ENCODE data around the gene PHACTR4.

Gene PHACTR4

GRCh38 chr1:28450561-28450960 lies 81.0 kb downstream of the PHACTR4 start:
- H3K27me3 ChIP-seq (ENCODE audit: control insufficient read depth, low read length), result no peaks in the 10 kb centered on the region
- 0 out of 2 replicates have a peak, but pooled peaks cover 2% of the 10 kb centered on the region for H3F3A ChIP-seq (ENCODE audit: control insufficient read depth, insufficient read depth)
- no peaks in the 10 kb centered on the region for H3K9me2 ChIP-seq (replicated peaks; ENCODE audit: control insufficient read depth, low read length)
- TF ChIP-seq EZH2phosphoT487 (IDR thresholded peaks at IDR 0.05; ENCODE audit: borderline replicate concordance, low read length), result no peak
- no peaks in the 10 kb centered on the region for H3K36me3 ChIP-seq (ENCODE audit: control insufficient read depth, low read length)
- H3K4me2 ChIP-seq (ENCODE audit: low read length), result no peak overlapping the region
- no peaks in the 10 kb centered on the region for H4K20me1 ChIP-seq (ENCODE audit: control insufficient read depth, insufficient read depth, low read depth, low read length)
- H3K9me3 ChIP-seq (ENCODE audit: control insufficient read depth, insufficient read depth, low read length), result no peaks in the 10 kb centered on the region
- no peak overlapping the region for H3K27ac ChIP-seq (ENCODE audit: low read depth, low read length)
- H3K4me3 ChIP-seq (ENCODE audit: low read length), result no peak overlapping the region
- H3K79me2 ChIP-seq (ENCODE audit: control insufficient read depth, low read length), result no peaks in the 10 kb centered on the region
- H3K4me1 ChIP-seq (ENCODE audit: control insufficient read depth, low read length), result peaks cover 11% of the 10 kb centered on the region

GRCh38 chr1:28451011-28451410 lies 81.5 kb downstream of the PHACTR4 start:
- no peak for TF ChIP-seq EZH2phosphoT487 (IDR thresholded peaks at IDR 0.05; ENCODE audit: borderline replicate concordance, low read length)
- TF ChIP-seq, protein P1, sequence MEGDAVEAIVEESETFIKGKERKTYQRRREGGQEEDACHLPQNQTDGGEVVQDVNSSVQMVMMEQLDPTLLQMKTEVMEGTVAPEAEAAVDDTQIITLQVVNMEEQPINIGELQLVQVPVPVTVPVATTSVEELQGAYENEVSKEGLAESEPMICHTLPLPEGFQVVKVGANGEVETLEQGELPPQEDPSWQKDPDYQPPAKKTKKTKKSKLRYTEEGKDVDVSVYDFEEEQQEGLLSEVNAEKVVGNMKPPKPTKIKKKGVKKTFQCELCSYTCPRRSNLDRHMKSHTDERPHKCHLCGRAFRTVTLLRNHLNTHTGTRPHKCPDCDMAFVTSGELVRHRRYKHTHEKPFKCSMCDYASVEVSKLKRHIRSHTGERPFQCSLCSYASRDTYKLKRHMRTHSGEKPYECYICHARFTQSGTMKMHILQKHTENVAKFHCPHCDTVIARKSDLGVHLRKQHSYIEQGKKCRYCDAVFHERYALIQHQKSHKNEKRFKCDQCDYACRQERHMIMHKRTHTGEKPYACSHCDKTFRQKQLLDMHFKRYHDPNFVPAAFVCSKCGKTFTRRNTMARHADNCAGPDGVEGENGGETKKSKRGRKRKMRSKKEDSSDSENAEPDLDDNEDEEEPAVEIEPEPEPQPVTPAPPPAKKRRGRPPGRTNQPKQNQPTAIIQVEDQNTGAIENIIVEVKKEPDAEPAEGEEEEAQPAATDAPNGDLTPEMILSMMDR (IDR thresholded peaks at IDR 0.05; ENCODE audit: low read depth, low read length, poor library complexity, severe bottlenecking), result no peak
- no peaks in the 10 kb centered on the region for H3K9me2 ChIP-seq (replicated peaks; ENCODE audit: control insufficient read depth, low read length)
- no peaks in the 10 kb centered on the region for H3K79me2 ChIP-seq (ENCODE audit: control insufficient read depth, low read length)
- no peak overlapping the region for H3K4me3 ChIP-seq (ENCODE audit: low read length)
- no peaks in the 10 kb centered on the region for H3K27me3 ChIP-seq (ENCODE audit: control insufficient read depth, low read length)
- H3K27ac ChIP-seq (ENCODE audit: low read depth, low read length), result no peak overlapping the region
- H3F3A ChIP-seq (ENCODE audit: control insufficient read depth, insufficient read depth), result 0 out of 2 replicates have a peak, but pooled peaks cover 3% of the 10 kb centered on the region
- H3K4me2 ChIP-seq (ENCODE audit: low read length), result no peak overlapping the region
- H3K9me3 ChIP-seq (ENCODE audit: control insufficient read depth, insufficient read depth, low read length), result no peaks in the 10 kb centered on the region
- H3K4me1 ChIP-seq (ENCODE audit: control insufficient read depth, low read length), result peaks cover 15% of the 10 kb centered on the region
- H3K36me3 ChIP-seq (ENCODE audit: control insufficient read depth, low read length), result no peaks in the 10 kb centered on the region
- H4K20me1 ChIP-seq (ENCODE audit: control insufficient read depth, insufficient read depth, low read depth, low read length), result no peaks in the 10 kb centered on the region

- Histone ChIP-seq H3K27ac (ENCODE audit: low read depth, low read length) (no peak overlapping the region), H3K9me2 (replicated peaks; ENCODE audit: control insufficient read depth, low read length) (no peaks in the 10 kb centered on the region), H3F3A (ENCODE audit: control insufficient read depth, insufficient read depth) (0 out of 2 replicates have a peak, but pooled peaks cover 5% of the 10 kb centered on the region), H4K20me1 (ENCODE audit: control insufficient read depth, insufficient read depth, low read depth, low read length) (no peaks in the 10 kb centered on the region), H3K9me3 (ENCODE audit: control insufficient read depth, insufficient read depth, low read length) (no peaks in the 10 kb centered on the region), H3K4me3 (ENCODE audit: low read length) (no peak overlapping the region), H3K79me2 (ENCODE audit: control insufficient read depth, low read length) (no peaks in the 10 kb centered on the region), H3K4me1 (ENCODE audit: control insufficient read depth, low read length) (peaks cover 11% of the 10 kb centered on the region), H3K4me2 (ENCODE audit: low read length) (no peak overlapping the region), H3K27me3 (ENCODE audit: control insufficient read depth, low read length) (no peaks in the 10 kb centered on the region), H3K36me3 (ENCODE audit: control insufficient read depth, low read length) (peaks cover 8% of the 10 kb centered on the region; the same call in 1 of the 2 replicates)
- no peak for TF ChIP-seq EZH2phosphoT487 (IDR thresholded peaks at IDR 0.05; ENCODE audit: borderline replicate concordance, low read length)
- TF ChIP-seq, protein P1 (IDR thresholded peaks at IDR 0.05; ENCODE audit: low read depth, low read length, poor library complexity, severe bottlenecking), result no peak
Observed at GRCh38 chr1:28456078-28456477, 86.5 kb downstream of the PHACTR4 start.

DNA sequence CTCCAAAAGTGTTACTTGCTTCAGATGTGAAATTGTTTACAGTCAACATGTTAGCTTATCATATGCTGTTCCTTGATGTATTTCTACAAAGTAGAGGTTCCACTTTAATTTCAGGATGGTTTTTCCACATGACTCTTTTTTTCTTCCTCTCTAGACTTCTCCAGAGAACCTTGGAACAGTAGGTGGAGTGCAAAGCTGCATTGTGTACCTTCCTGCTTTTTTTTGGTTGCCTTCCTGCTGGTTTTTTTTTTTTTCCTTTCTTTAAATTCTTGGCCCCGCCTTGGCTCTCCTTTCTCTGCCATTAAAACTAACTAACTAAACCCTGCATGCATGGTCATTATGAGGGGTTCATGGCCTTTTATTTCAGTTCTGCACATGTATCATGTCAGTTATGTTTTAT lies 88.1 kb downstream of the PHACTR4 start:
- Histone ChIP-seq H3K4me2 (ENCODE audit: low read length) (no peak overlapping the region), H3F3A (ENCODE audit: control insufficient read depth, insufficient read depth) (0 out of 2 replicates have a peak, but pooled peaks cover 5% of the 10 kb centered on the region), H4K20me1 (ENCODE audit: control insufficient read depth, insufficient read depth, low read depth, low read length) (no peaks in the 10 kb centered on the region), H3K36me3 (ENCODE audit: control insufficient read depth, low read length) (peaks cover 8% of the 10 kb centered on the region; the same call in 1 of the 2 replicates), H3K9me2 (replicated peaks; ENCODE audit: control insufficient read depth, low read length) (no peaks in the 10 kb centered on the region), H3K4me3 (ENCODE audit: low read length) (no peak overlapping the region), H3K79me2 (ENCODE audit: control insufficient read depth, low read length) (no peaks in the 10 kb centered on the region), H3K9me3 (ENCODE audit: control insufficient read depth, insufficient read depth, low read length) (no peaks in the 10 kb centered on the region), H3K27me3 (ENCODE audit: control insufficient read depth, low read length) (no peaks in the 10 kb centered on the region), H3K4me1 (ENCODE audit: control insufficient read depth, low read length) (peaks cover 11% of the 10 kb centered on the region), H3K27ac (ENCODE audit: low read depth, low read length) (no peak overlapping the region)
- TF ChIP-seq, protein P1 (IDR thresholded peaks at IDR 0.05; ENCODE audit: low read depth, low read length, poor library complexity, severe bottlenecking), result no peak
- TF ChIP-seq EZH2phosphoT487 (IDR thresholded peaks at IDR 0.05; ENCODE audit: borderline replicate concordance, low read length), result no peak

Measured in DOHH2 (cell line).